OCI-M2 (cell line): ENCODE measurements around the gene SMC6.

ENCODE experiments used
- DNase-seq: peaks from one replicate; lab custom pipeline; 2025; ENCODE audit not compliant: unreplicated experiment; lab: John Stamatoyannopoulos, UW

The SMC6 gene

GRCh38 chr2:17763641-17764333 lies 10.2 kb upstream of the SMC6 start:
- no peak for DNase-seq

GRCh38 chr2:17762451-17762850 lies 8.8 kb upstream of the SMC6 start:
- DNase-seq: no peak

- DNase-seq: no peak
These were observed 6.2 kb upstream of the SMC6 start for GRCh38 chr2:17759805-17760204.

GRCh38 chr2:17758118-17758517 lies 4.5 kb upstream of the SMC6 start:
- no peak for DNase-seq

GRCh38 chr2:17757321-17757720 lies 3.7 kb upstream of the SMC6 start:
- no peak for DNase-seq

- DNase-seq: no peak
These were observed 3.1 kb upstream of the SMC6 start for GRCh38 chr2:17756668-17757067.

GRCh38 chr2:17754773-17755425 lies 1.3 kb upstream of the SMC6 start:
- no peak for DNase-seq

- no peak for DNase-seq
These were observed 463 bp downstream of the SMC6 start for GRCh38 chr2:17752892-17753802.

GRCh38 chr2:17752246-17752645 lies 1.4 kb downstream of the SMC6 start:
- DNase-seq: no peak

- no peak for DNase-seq
These were observed 3.7 kb downstream of the SMC6 start for GRCh38 chr2:17749753-17750438.

- no peak for DNase-seq
These were observed 4.9 kb downstream of the SMC6 start for GRCh38 chr2:17748745-17749144.

GRCh38 chr2:17747684-17748452 lies 5.7 kb downstream of the SMC6 start:
- DNase-seq: no peak

- no peak for DNase-seq
These were observed 13.4 kb downstream of the SMC6 start for GRCh38 chr2:17740203-17740602.

GRCh38 chr2:17736989-17737388 lies 16.6 kb downstream of the SMC6 start:
- DNase-seq: no peak

- no peak for DNase-seq
These were observed 17.7 kb downstream of the SMC6 start for GRCh38 chr2:17735864-17736263.

- no peak for DNase-seq
These were observed 20.0 kb downstream of the SMC6 start for GRCh38 chr2:17733599-17733998.

- no peak for DNase-seq
These were observed 23.7 kb downstream of the SMC6 start for GRCh38 chr2:17729880-17730279.

GRCh38 chr2:17728210-17728609 lies 25.4 kb downstream of the SMC6 start:
- DNase-seq: no peak

GRCh38 chr2:17719562-17720371 lies 33.8 kb downstream of the SMC6 start:
- no peak for DNase-seq

- no peak for DNase-seq
These were observed 34.9 kb downstream of the SMC6 start for GRCh38 chr2:17718689-17719088.
